ENCODE measurements around the gene LRRC18. TPM values are rescaled to one million over a fixed set of nuclear protein-coding genes. Genes with fewer than 3 reads are reported as not detected.

LRRC18 gene
- total and polyA plus RNA-seq, 9 of the 15 experiments (the other 6 are each of a cell fraction or from before 2014, with no cell fraction given), result not detected

GRCh38 chr10:48944171-48944570, 4.5 kb upstream of the LRRC18 start (continued):
- no peak for TF ChIP-seq TSHZ1 (CRISPR knock-in tag; IDR thresholded peaks at IDR 0.05)

- POLR2A ChIA-PET, result interaction anchor here (0.6 kb wide), 1 partner anchor 158 kb away, joined by 3 read pairs; no protein-coding TSS in a partner anchor
- no peak for ATAC-seq
- H3K9me1 ChIP-seq (ENCODE audit: control insufficient read depth, insufficient read depth, low read length), result no peaks in the 10 kb centered on the region
Measured at GRCh38 chr10:48943096-48943495, 3.5 kb upstream of the LRRC18 start.

More at GRCh38 chr10:48943096-48943495, 3.5 kb upstream of the LRRC18 start:
- in situ Hi-C loops (cut with MboI), result no loop called here
- WGBS (ENCODE audit: insufficient coverage, low coverage, missing lambda C conversion rate), result 0% methylated on average over 10 of the region's 10 CpGs
- Histone ChIP-seq H3K4me2 (ENCODE audit: insufficient read depth, low read length) (no peak overlapping the region), H3K36me3 (ENCODE audit: control insufficient read depth, insufficient read depth, low read length) (no peaks in the 10 kb centered on the region), H3K27me3 (ENCODE audit: control insufficient read depth in 2 of 2, insufficient read depth in 2 of 2, low read length in 2 of 2) (peaks cover 27 to 67% of the 10 kb centered on the region in 2 experiments), H3K4me1 (replicated peaks in 1 of 2; ENCODE audit: control insufficient read depth in 2 of 2, insufficient read depth in 2 of 2, low read length in 2 of 2) (no peaks in the 10 kb centered on the region), H2AFZ (ENCODE audit: low read depth, low read length) (no peak overlapping the region), H3K9me3 (replicated peaks; ENCODE audit: control insufficient read depth, insufficient read depth, low read depth, low read length) (no peaks in the 10 kb centered on the region), H3K27ac (ENCODE audit: extremely low read depth, low read depth, low read length) (no peak overlapping the region), H4K20me1 (replicated peaks; ENCODE audit: control insufficient read depth, insufficient read depth, low read length) (no peaks in the 10 kb centered on the region), H3K4me3 (no peak overlapping the region), H3K9ac (ENCODE audit: insufficient read depth in 1 of 2, low read depth in 2 of 2, low read length in 2 of 2) (no peak overlapping the region), H3K79me2 (ENCODE audit: control insufficient read depth, insufficient read depth, low read length) (no peaks in the 10 kb centered on the region)
- no peak for TF ChIP-seq ZNF431 (CRISPR knock-in tag; IDR thresholded peaks at IDR 0.05)
- TF ChIP-seq ZNF785 (CRISPR knock-in tag; IDR thresholded peaks at IDR 0.05), result no peak
- no peak for TF ChIP-seq ZNF263 (CRISPR knock-in tag; IDR thresholded peaks at IDR 0.05; ENCODE audit: borderline replicate concordance)
- TF ChIP-seq ZNF764 (CRISPR knock-in tag; IDR thresholded peaks at IDR 0.05; ENCODE audit: low read depth), result no peak
- no peak for TF ChIP-seq NFRKB (IDR thresholded peaks at IDR 0.05; ENCODE audit: low read depth)
- DNase-seq (ENCODE audit: extremely low read depth in 1 of 4, low spot score in 3 of 4) (no peak), FAIRE-seq (no peak)
- intact Hi-C loops (cut with micrococcal nuclease), result no loop called here
- no TSS peak for BruUV-seq (replicated peaks)
- CTCF ChIA-PET (ENCODE audit: low intra/inter-chr PET ratio), result no interaction called here

All from K562 (cell line).